ENCODE measurements around the gene ZNF787. TPM values are rescaled to one million over a fixed set of nuclear protein-coding genes. Genes with fewer than 3 reads are reported as not detected.
A peak's percentile ranks its signal among the peaks of the same experiment; 100 is the strongest.

Gene ZNF787
- total and polyA plus RNA-seq, 2 of the 13 experiments (the other 11 are each of a cell fraction or from before 2014, with no cell fraction given): 15.1 to 42.8 TPM

GRCh38 chr19:56106993-56107392 lies 14.1 kb downstream of the ZNF787 start:
- peaks cover 62% of the 10 kb centered on the region for H3K4me1 ChIP-seq (ENCODE audit: insufficient read depth, low read length)
- peak; percentile 90 for TF ChIP-seq ZNF629 (CRISPR knock-in tag; conservative IDR thresholded peaks at IDR 0.05)
- TF ChIP-seq PHF8 (CRISPR knock-in tag; IDR thresholded peaks at IDR 0.05): no peak
- TF ChIP-seq PITX1 (CRISPR knock-in tag; IDR thresholded peaks at IDR 0.05): no peak
- TF ChIP-seq PCBP1 (IDR thresholded peaks at IDR 0.05; ENCODE audit: borderline replicate concordance, low read depth, low read length): no peak
- no peak for TF ChIP-seq ZSCAN30 (CRISPR knock-in tag; IDR thresholded peaks at IDR 0.05)
- TF ChIP-seq ZNF432 (CRISPR knock-in tag; IDR thresholded peaks at IDR 0.05; ENCODE audit: borderline replicate concordance): no peak
- no peak for TF ChIP-seq BATF2 (CRISPR knock-in tag; IDR thresholded peaks at IDR 0.05)
- TF ChIP-seq KDM1A (CRISPR knock-in tag; IDR thresholded peaks at IDR 0.05): no peak
- TF ChIP-seq RBM22 (optimal IDR thresholded peaks at IDR 0.05; ENCODE audit: low read length): peak; percentile 37
- no peak for TF ChIP-seq HOXA3 (CRISPR knock-in tag; IDR thresholded peaks at IDR 0.05)
- no peak for TF ChIP-seq NFE2L1 (CRISPR knock-in tag; IDR thresholded peaks at IDR 0.05; ENCODE audit: borderline replicate concordance)
- TF ChIP-seq GZF1 (CRISPR knock-in tag; IDR thresholded peaks at IDR 0.05): no peak
- TF ChIP-seq ZMYM3 (CRISPR knock-in tag; IDR thresholded peaks at IDR 0.05): peak; percentile 67; the same call in 1 of the 2 replicates
- no peak for TF ChIP-seq ZSCAN21 (CRISPR knock-in tag; IDR thresholded peaks at IDR 0.05; ENCODE audit: borderline replicate concordance)
- TF ChIP-seq ZNF430 (CRISPR knock-in tag; IDR thresholded peaks at IDR 0.05): no peak
- TF ChIP-seq SAFB2 (CRISPR knock-in tag; IDR thresholded peaks at IDR 0.05; ENCODE audit: borderline replicate concordance, low read depth): no peak
- TF ChIP-seq E2F5 (CRISPR knock-in tag; conservative IDR thresholded peaks at IDR 0.05): no peak
- no peak for TF ChIP-seq GATAD1 (CRISPR knock-in tag; IDR thresholded peaks at IDR 0.05)
- TF ChIP-seq NR2C2 (CRISPR knock-in tag; IDR thresholded peaks at IDR 0.05; ENCODE audit: borderline replicate concordance): no peak
- no peak for TF ChIP-seq ZNF44 (CRISPR knock-in tag; IDR thresholded peaks at IDR 0.05)
- no peak for TF ChIP-seq ZMAT3 (CRISPR knock-in tag; conservative IDR thresholded peaks at IDR 0.05)

More at GRCh38 chr19:56106993-56107392, 14.1 kb downstream of the ZNF787 start:
- ATAC-seq: no peak
- Histone ChIP-seq H3K4me2 (ENCODE audit: low read depth, low read length) (no peak overlapping the region), H3K36me3 (replicated peaks in 1 of 2; ENCODE audit: control insufficient read depth in 1 of 2, insufficient read depth in 2 of 2, low read length in 2 of 2) (peaks cover 13 to 26% of the 10 kb centered on the region in 2 experiments), H3K9ac (ENCODE audit: insufficient read depth, low read depth, low read length) (no peak overlapping the region), H2AFZ (ENCODE audit: low read length) (no peak overlapping the region), H3K27me3 (ENCODE audit: control insufficient read depth in 1 of 2, insufficient read depth in 2 of 2, low read length in 2 of 2) (no peaks in the 10 kb centered on the region), H3K9me3 (ENCODE audit: low read length) (no peaks in the 10 kb centered on the region), H3K4me3 (replicated peaks in 1 of 3; ENCODE audit: insufficient read depth in 1 of 3, low read depth in 2 of 3, low read length in 3 of 3) (no peak overlapping the region), H3K79me2 (ENCODE audit: insufficient read depth, low read length) (peaks cover 84% of the 10 kb centered on the region), H4K20me1 (ENCODE audit: insufficient read depth, low read length) (peaks cover 78% of the 10 kb centered on the region), H3K27ac (ENCODE audit: extremely low read length, insufficient read depth, low read length) (no peak overlapping the region)
- in situ Hi-C loops (cut with HindIII; ENCODE audit: extremely low pct_ligation_motif_present, low pct_unique_long_range_greater_than_20kb): no loop called here
- ChIA-PET POLR2A (no interaction called here), CTCF (ENCODE audit: low intra/inter-chr PET ratio, low total read pairs) (no interaction called here)
- no peak for FAIRE-seq
- intact Hi-C loops (cut with micrococcal nuclease; ENCODE audit: unreplicated experiment): no loop called here
- WGBS (ENCODE audit: low lambda C conversion rate): 91% methylated on average over 11 of the region's 11 CpGs
- no peak for DNase-seq (ENCODE audit: low spot score)
- no TSS peak for BruUV-seq (replicated peaks)

Data from HepG2 (cell line).